H9 (cell line): ENCODE data around the gene SLC35F3. TPM values are rescaled to one million over a fixed set of nuclear protein-coding genes. Genes with fewer than 3 reads are reported as not detected.

Source experiments
- DNase-seq: peaks from one replicate; pipeline ENCODE4 v3.0.0-alpha.2; 2017
- H2AFZ ChIP-seq: one replicate; pipeline ENCODE4 v1.6.1; 2013; ENCODE audit warnings: mild to moderate bottlenecking, low read length, control low read depth, moderate library complexity
- H2AK5ac ChIP-seq: 2 replicates; pipeline ENCODE4 v1.6.1; 2013; ENCODE audit warnings: low read length, control low read depth, mixed read lengths; ENCODE audit not compliant: insufficient read length
- H2BK120ac ChIP-seq: one replicate; pipeline ENCODE4 v1.6.1; 2013; ENCODE audit warnings: low read depth, mild to moderate bottlenecking, low read length, control low read depth, inconsistent platforms; ENCODE audit not compliant: poor library complexity, severe bottlenecking
- H2BK12ac ChIP-seq: 2 replicates; pipeline ENCODE4 v1.6.1; 2013; ENCODE audit warnings: low read length, control low read depth, mixed read lengths, low read depth; ENCODE audit not compliant: insufficient read length
- H2BK15ac ChIP-seq: 2 replicates; pipeline ENCODE4 v1.6.1; 2013; ENCODE audit warnings: low read depth, low read length, control low read depth
- H2BK20ac ChIP-seq: one replicate; pipeline ENCODE4 v1.6.1; 2013; ENCODE audit warnings: low read depth, mild to moderate bottlenecking, low read length, control low read depth, inconsistent platforms; ENCODE audit not compliant: poor library complexity, severe bottlenecking
- H2BK5ac ChIP-seq: 2 replicates; pipeline ENCODE4 v1.6.1; 2013; ENCODE audit warnings: low read length, control low read depth, mixed read lengths; ENCODE audit not compliant: insufficient read length
- H3K14ac ChIP-seq: 2 replicates; pipeline ENCODE4 v1.6.1; 2013; ENCODE audit warnings: low read length, control low read depth; ENCODE audit not compliant: insufficient read depth
- H3K18ac ChIP-seq: 2 replicates; pipeline ENCODE4 v1.6.1; 2013; ENCODE audit warnings: low read depth, mild to moderate bottlenecking, mixed read lengths, low read length, control low read depth; ENCODE audit not compliant: insufficient read length
- H3K23ac ChIP-seq: 2 replicates; pipeline ENCODE4 v1.6.1; 2013; ENCODE audit warnings: low read length, control low read depth, mixed read lengths, low read depth; ENCODE audit not compliant: insufficient read length
- H3K23me2 ChIP-seq: 2 replicates; pipeline ENCODE4 v1.6.1; 2013; ENCODE audit warnings: low read depth, mild to moderate bottlenecking, mixed read lengths, low read length, control low read depth; ENCODE audit not compliant: insufficient read length, poor library complexity, severe bottlenecking
- H3K27ac ChIP-seq: 2 replicates; pipeline ENCODE4 v1.5.1; 2013; ENCODE audit warnings: low read length, control low read depth, mixed read lengths, low read depth; ENCODE audit not compliant: insufficient read length
- H3K27me3 ChIP-seq: 2 replicates; pipeline ENCODE4 v1.6.1; 2013; ENCODE audit warnings: low read length, control low read depth, inconsistent platforms; ENCODE audit not compliant: insufficient read depth
- H3K4ac ChIP-seq: 2 replicates; pipeline ENCODE4 v1.6.1; 2013; ENCODE audit warnings: low read depth, mild to moderate bottlenecking, control low read depth, inconsistent platforms, low read length, moderate library complexity
- H3K4me1 ChIP-seq: 2 replicates; pipeline ENCODE4 v1.6.1; 2013; ENCODE audit warnings: low read length, control low read depth, inconsistent platforms; ENCODE audit not compliant: insufficient read depth
- H3K4me2 ChIP-seq: 2 replicates; pipeline ENCODE4 v1.6.1; 2013; ENCODE audit warnings: low read length, control low read depth, mixed read lengths; ENCODE audit not compliant: insufficient read length, insufficient read depth
- H3K56ac ChIP-seq: 2 replicates; pipeline ENCODE4 v1.6.1; 2013; ENCODE audit warnings: low read depth, mild to moderate bottlenecking, mixed read lengths, low read length, control low read depth; ENCODE audit not compliant: insufficient read length
- H3K79me1 ChIP-seq: 2 replicates; pipeline ENCODE4 v1.6.1; 2013; ENCODE audit warnings: low read depth, mild to moderate bottlenecking, moderate library complexity, low read length, control low read depth, inconsistent platforms; ENCODE audit not compliant: insufficient read depth, poor library complexity, severe bottlenecking
- H3K79me2 ChIP-seq: 2 replicates; pipeline ENCODE4 v1.6.1; 2013; ENCODE audit warnings: low read length, control low read depth, inconsistent platforms; ENCODE audit not compliant: insufficient read depth
- H3K9ac ChIP-seq: 2 replicates; pipeline ENCODE4 v1.6.1; 2013; ENCODE audit warnings: low read length, control low read depth, mixed read lengths; ENCODE audit not compliant: insufficient read length; ENCODE audit errors: extremely low read depth
- H3K9me3 ChIP-seq: one replicate; pipeline ENCODE4 v1.6.1; 2013; ENCODE audit warnings: low read depth, low read length, inconsistent platforms; ENCODE audit not compliant: control insufficient read depth
- H3T11ph ChIP-seq: one replicate; pipeline ENCODE4 v1.6.1; 2013; ENCODE audit warnings: mild to moderate bottlenecking, low read length, control low read depth, inconsistent platforms
- H4K20me1 ChIP-seq: one replicate; pipeline ENCODE4 v1.6.1; 2013; ENCODE audit not compliant: control insufficient read depth, insufficient read length, insufficient read depth
- H4K5ac ChIP-seq: 2 replicates; pipeline ENCODE4 v1.6.1; 2013; ENCODE audit warnings: low read depth, mild to moderate bottlenecking, mixed read lengths, low read length, control low read depth; ENCODE audit not compliant: insufficient read length
- H4K8ac ChIP-seq: replicated peaks from 2 replicates; pipeline ENCODE4 v1.6.1; 2013; ENCODE audit warnings: low read length, control low read depth, mixed read lengths, low read depth; ENCODE audit not compliant: insufficient read length
- H4K91ac ChIP-seq: 2 replicates; pipeline ENCODE4 v1.6.1; 2013; ENCODE audit warnings: low read depth, mild to moderate bottlenecking, moderate library complexity, mixed read lengths, low read length, control low read depth; ENCODE audit not compliant: insufficient read length
- H3K27ac Mint-ChIP-seq, 3 experiments: 2 replicates in 2 of 3; 3 replicates in 1 of 3; pipeline ENCODE4 v1.8.0; 2020 to 2021; ENCODE audit warnings: mixed read lengths in 3 of 3, mild to moderate bottlenecking in 1 of 3, moderate library complexity in 1 of 3
- H3K27me3 Mint-ChIP-seq: 2 replicates; pipeline ENCODE4 v1.8.0; 2021; ENCODE audit warnings: low read depth, mild to moderate bottlenecking, moderate library complexity, mixed read lengths
- H3K36me3 Mint-ChIP-seq, 3 experiments: 2 replicates in 2 of 3; 3 replicates in 1 of 3; pipeline ENCODE4 v1.8.0; 2020 to 2021; ENCODE audit warnings: low read depth in 3 of 3, mixed read lengths in 3 of 3; ENCODE audit not compliant: insufficient read depth in 1 of 3
- H3K4me1 Mint-ChIP-seq, 2 experiments: 2 replicates each; pipeline ENCODE4 v1.8.0; 2020; ENCODE audit warnings: mixed read lengths in 2 of 2
- H3K4me3 Mint-ChIP-seq, 2 experiments: 2 replicates in 1 of 2; 3 replicates in 1 of 2; pipeline ENCODE4 v1.8.0; 2020 to 2021; ENCODE audit warnings: mild to moderate bottlenecking in 2 of 2, mixed read lengths in 2 of 2, moderate library complexity in 1 of 2
- H3K9me3 Mint-ChIP-seq, 2 experiments: 2 replicates in 1 of 2; 3 replicates in 1 of 2; pipeline ENCODE4 v1.8.0; 2020; ENCODE audit warnings: mild to moderate bottlenecking in 2 of 2, mixed read lengths in 2 of 2, moderate library complexity in 1 of 2
- CTCF ChIP-seq: fragments of 200-600 bp; sonication (generic); conservative IDR thresholded peaks from 3 replicates; pipeline ENCODE4 v1.8.0; 2021; ENCODE audit warnings: antibody characterized with exemption, mild to moderate bottlenecking
- WGBS: extraction: QIAGEN DNeasy Blood & Tissue Kit; methylation state at CpG from one replicate; pipeline ENCODE4 v1.1.7; 2013; ENCODE audit warnings: missing lambda C conversion rate, low lambda C conversion rate, mixed read lengths; ENCODE audit not compliant: insufficient read length; ENCODE audit errors: extremely low coverage; 5-methylcytosine and 5-hydroxymethylcytosine counted together
- total RNA-seq: library from RNA; stranded (reverse); gene quantifications from 2 replicates; pipeline ENCODE4 v1.2.1, GENCODE V29; 2021

Gene SLC35F3
- total RNA-seq, 1 experiment from 2014 or later, result 0.81 TPM

GRCh38 chr1:234019387-234019786 lies 114.9 kb downstream of the SLC35F3 start:
- WGBS, result no CpG with 5 or more reads among the region's 2 CpGs
- Histone ChIP-seq H3K9me3 (no peaks in the 10 kb centered on the region), H4K20me1 (no peaks in the 10 kb centered on the region), H3K4me2 (no peak overlapping the region), H4K91ac (no peak overlapping the region), H2BK5ac (no peak overlapping the region), H3K79me2 (no peaks in the 10 kb centered on the region), H3K23me2 (no peaks in the 10 kb centered on the region), H3K14ac (no peak overlapping the region), H3K27me3 (no peaks in the 10 kb centered on the region), H2AK5ac (no peak overlapping the region), H3K4ac (no peak overlapping the region), H2AFZ (no peak overlapping the region), H4K5ac (no peak overlapping the region), H3K79me1 (no peaks in the 10 kb centered on the region), H2BK120ac (no peak overlapping the region), H3K23ac (no peak overlapping the region), H3K56ac (no peak overlapping the region), H3K9ac (no peak overlapping the region), H3K18ac (no peak overlapping the region), H3K4me1 (no peaks in the 10 kb centered on the region), H4K8ac (no peak overlapping the region), H3K27ac (no peak overlapping the region), H2BK15ac (no peak overlapping the region), H2BK12ac (no peak overlapping the region), H2BK20ac (no peak overlapping the region), H3T11ph (no peak overlapping the region)
- no peak for DNase-seq
- Mint-ChIP-seq H3K4me3 (no peak overlapping the region), H3K4me1 (no peaks in the 10 kb centered on the region), H3K27ac (no peak overlapping the region), H3K36me3 (no peaks in the 10 kb centered on the region), H3K27me3 (peaks cover 6% of the 10 kb centered on the region), H3K9me3 (no peaks in the 10 kb centered on the region)
- TF ChIP-seq CTCF, result no peak
